Lower leg skin (tissue), 4 donors: ENCODE measurements around the gene MYH15. TPM values are rescaled to one million over a fixed set of nuclear protein-coding genes. Genes with fewer than 3 reads are reported as not detected.

Experiments
- DNase-seq, 2 donors: peaks; one replicate each; pipeline ENCODE4 v3.0.0-alpha.2; 2019; ENCODE audit warnings: low spot score in 2 of 2
- H3K4me3 ChIP-seq: fragments of 200-600 bp; sonication (generic); 2 replicates; pipeline ENCODE4 v1.5.1; 2017; ENCODE audit warnings: mild to moderate bottlenecking, low read depth; ENCODE audit not compliant: poor library complexity, severe bottlenecking
- CTCF ChIP-seq, 3 donors: fragments of 450-650 bp; IDR thresholded peaks; one replicate each; pipeline ENCODE4 v1.5.1; 2016; ENCODE audit warnings: antibody characterized with exemption in 3 of 3, mild to moderate bottlenecking in 3 of 3, moderate library complexity in 2 of 3
- POLR2A ChIP-seq, 2 donors: fragments of 450-650 bp; IDR thresholded peaks; one replicate each; pipeline ENCODE4 v1.6.1; 2016 to 2017; ENCODE audit warnings: antibody characterized with exemption in 2 of 2, mild to moderate bottlenecking in 1 of 2, moderate library complexity in 1 of 2
- WGBS, 2 donors: methylation state at CpG; one replicate each; pipeline ENCODE4 v1.1.5; 2018; 5-methylcytosine and 5-hydroxymethylcytosine counted together
- intact Hi-C: fragments of 100-400 bp; cut with DNase I; formaldehyde crosslinking; loops from one replicate; pipeline ENCODE4 v1.15.0; 2023; ENCODE audit warnings: low total_unique reads
- total RNA-seq, 4 donors: library from RNA; depleted of rRNA; stranded (reverse); fragments of >200 nt; gene quantifications; one replicate each; pipeline ENCODE4 v1.1.0, GENCODE V29; 2016

MYH15 gene
- total RNA-seq, 4 donors from 2014 or later: 0.04 to 0.88 (median 0.27) TPM

- WGBS, 2 donors: 83 to 85% methylated on average over 1 of the region's 1 CpG
- no peak for DNase-seq
- no peak overlapping the region for H3K4me3 ChIP-seq
- TF ChIP-seq CTCF (IDR thresholded peaks at IDR 0.05): no peak
- no peak for TF ChIP-seq POLR2A (IDR thresholded peaks at IDR 0.05)
- intact Hi-C loops: no loop called here
Measured at GRCh38 chr3:108334701-108335100, 175.7 kb downstream of the MYH15 start.

- TF ChIP-seq POLR2A (IDR thresholded peaks at IDR 0.05) (no peak), CTCF (IDR thresholded peaks at IDR 0.05) (no peak)
- no peak for DNase-seq
- WGBS, 2 donors: 93 to 95% methylated on average over 1 of the region's 1 CpG
- H3K4me3 ChIP-seq: no peak overlapping the region
- intact Hi-C loops: no loop called here
Measured at GRCh38 chr3:108333961-108334360, 176.4 kb downstream of the MYH15 start.

DNA sequence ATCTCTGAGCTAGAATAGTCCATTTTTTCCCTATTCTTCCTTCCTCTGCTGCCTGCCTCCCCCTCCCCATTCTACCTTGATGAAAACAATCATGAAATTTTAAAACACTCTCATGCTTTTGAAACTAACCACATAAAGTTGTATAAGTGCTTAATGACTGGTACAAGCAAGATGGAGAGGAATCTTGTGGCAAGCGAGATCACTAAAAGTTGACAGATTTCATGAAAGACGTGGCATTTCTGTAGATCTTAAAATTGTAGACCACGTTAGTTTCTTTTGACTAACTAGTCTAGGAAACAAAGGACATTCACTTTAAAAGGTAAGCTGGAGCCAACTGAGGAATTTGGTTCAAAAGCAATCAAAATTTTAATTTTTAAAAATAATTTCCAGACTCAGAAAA is 178.6 kb downstream of the MYH15 start:
- intact Hi-C loops: no loop called here
- DNase-seq: no peak
- no peak overlapping the region for H3K4me3 ChIP-seq
- WGBS, 2 donors: 86 to 94% methylated on average over 3 of the region's 3 CpGs
- TF ChIP-seq POLR2A (IDR thresholded peaks at IDR 0.05) (no peak), CTCF (IDR thresholded peaks at IDR 0.05) (no peak)

Other genes starting within 250 kb of the MYH15 start
- gene HHLA2, start 214.0 kb downstream of the MYH15 start, total RNA-seq: not detected
- 1 to 10 TPM in 3 of 4 donors, under 1 TPM in 1; 0.84 to 2.2 (median 1.3) TPM for gene CIP2A, start 78.8 kb upstream of the MYH15 start, total RNA-seq
- gene DZIP3, start 79.1 kb upstream of the MYH15 start, total RNA-seq: 1 to 10 TPM; 2.0 to 4.5 (median 2.8) TPM
- not detected for gene RETNLB, start 246.8 kb upstream of the MYH15 start, total RNA-seq